NT2/D1 (cell line): ENCODE measurements around the gene ZMYND10.

Experiments
- YY1 ChIP-seq: IDR thresholded peaks from 2 replicates; pipeline ENCODE4 v1.6.1; 2011; ENCODE audit not compliant: insufficient read length, insufficient read depth
- ZNF274 ChIP-seq: IDR thresholded peaks from 2 replicates; pipeline ENCODE4 v1.6.1; 2011; ENCODE audit warnings: mild to moderate bottlenecking, low read depth, low read length

DNA sequence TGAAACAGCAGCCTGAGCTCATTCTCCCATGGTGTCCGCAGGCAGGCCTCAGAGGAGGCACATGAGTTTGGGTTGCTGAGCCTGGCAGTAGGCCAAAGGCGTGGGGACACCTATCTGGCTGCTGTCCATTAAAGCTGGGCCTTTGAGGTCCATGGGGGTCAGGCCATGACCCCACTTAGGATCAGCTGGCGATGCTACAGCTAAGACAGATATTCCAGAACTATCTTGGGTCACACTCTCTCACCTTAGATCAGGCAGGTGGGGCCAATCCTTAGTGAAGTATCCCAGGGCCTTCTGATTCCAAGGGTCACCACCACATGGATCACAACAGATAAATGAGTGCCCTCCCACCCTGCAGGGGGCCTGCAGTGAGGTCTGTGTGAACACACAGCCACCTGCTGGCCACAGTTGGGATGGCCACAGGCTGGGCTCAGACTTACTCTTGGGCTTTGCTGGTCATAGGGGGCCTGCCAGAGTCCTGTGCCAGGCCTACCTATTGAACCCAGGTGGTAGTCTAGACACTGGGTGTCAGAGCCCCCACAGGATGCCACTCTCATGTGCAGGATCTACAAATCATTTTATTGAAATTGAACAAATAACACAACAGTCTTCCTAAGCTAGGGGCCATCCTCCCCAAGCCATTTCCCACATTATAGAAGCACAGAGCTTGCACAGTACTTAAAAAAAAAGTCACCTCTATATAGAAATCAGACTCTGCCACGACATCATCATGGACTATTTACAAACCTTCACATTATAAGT lies 21.0 kb downstream of the ZMYND10 start:
- no peak for TF ChIP-seq ZNF274
- no peak for TF ChIP-seq YY1
